SK-N-DZ (cell line): ENCODE results near the gene ANKHD1.

Experiments used
- small RNA-seq, 2 experiments: library from RNA; depleted of rRNA; stranded (forward); fragments of <200 nt; gene quantifications; one replicate each; pipeline ENCODE3, GENCODE V24; 2014

ANKHD1 gene

Small RNAs within 50 kb of the gene (small RNA-seq; reads per million reads assigned to genes)
- 0 to 0.47 reads per million in 2 experiments for gene RF00279
- 0 to 0.03 reads per million in 2 experiments for gene RF00443
- 0 to 0.03 reads per million in 2 experiments for gene RNU4-14P
